Stomach (tissue), 9 donors: ENCODE measurements around the gene ERC1. TPM values are rescaled to one million over a fixed set of nuclear protein-coding genes. Genes with fewer than 3 reads are reported as not detected.

Experiments
- DNase-seq, 2 donors: peaks; one replicate each; pipeline versions ENCODE4 v3.0.0 to v3.0.0-alpha.2; 2013 to 2019
- H3K27ac ChIP-seq, 5 donors: fragments of 200-600 bp in 4 of 5; sonication (generic) in 4 of 5; one replicate each; pipeline ENCODE4 v1.5.1; 2013 to 2019; ENCODE audit warnings: mild to moderate bottlenecking in 1 of 5, moderate library complexity in 1 of 5
- H3K27me3 ChIP-seq, 3 donors: fragments of 200-600 bp; sonication (generic); one replicate each; pipeline ENCODE4 v1.5.1; 2017 to 2019; ENCODE audit warnings: mixed run types in 1 of 3
- H3K36me3 ChIP-seq, 4 donors: fragments of 200-600 bp; sonication (generic); 1 replicate in 3 of 4; 2 replicates in 1 of 4; pipeline ENCODE4 v1.5.1; 2016 to 2019
- H3K4me1 ChIP-seq, 4 donors: fragments of 200-600 bp; sonication (generic); one replicate each; pipeline ENCODE4 v1.5.1; 2016 to 2019
- H3K4me3 ChIP-seq, 4 donors: fragments of 200-600 bp; sonication (generic) in 3 of 4; one replicate each; pipeline ENCODE4 v1.5.1; 2016 to 2019; ENCODE audit warnings: mild to moderate bottlenecking in 1 of 4
- H3K9me3 ChIP-seq, 4 donors: fragments of 200-600 bp; sonication (generic); one replicate each; pipeline ENCODE4 v1.5.1; 2016 to 2019
- CTCF ChIP-seq, 7 experiments: fragments of 450-650 bp in 4 of 7; fragments of 200-600 bp in 3 of 7; sonication (generic) in 3 of 7; IDR thresholded peaks; one replicate each; pipeline ENCODE4 v1.5.1; 2016 to 2019; ENCODE audit warnings: antibody characterized with exemption in 7 of 7, control low read depth in 2 of 7, mild to moderate bottlenecking in 1 of 7
- EP300 ChIP-seq: sonication (generic); formaldehyde crosslinking; IDR thresholded peaks from one replicate; pipeline ENCODE4 v1.6.1; 2017; ENCODE audit warnings: antibody characterized with exemption
- POLR2A ChIP-seq, 4 donors: fragments of 450-650 bp; IDR thresholded peaks; one replicate each; pipeline ENCODE4 v1.6.1; 2016; ENCODE audit warnings: antibody characterized with exemption in 4 of 4, control low read depth in 2 of 4, mild to moderate bottlenecking in 1 of 4, moderate library complexity in 1 of 4
- POLR2AphosphoS5 ChIP-seq, 3 donors: sonication (generic); formaldehyde crosslinking; IDR thresholded peaks; one replicate each; pipeline ENCODE4 v1.6.1; 2016; ENCODE audit warnings: antibody characterized with exemption in 3 of 3
- WGBS, 5 donors: extraction: QIAGEN DNeasy Blood & Tissue Kit in 3 of 5; methylation state at CpG; one replicate each; pipeline versions ENCODE4 v1.1.5 to v1.1.7; 2013 to 2018; 5-methylcytosine and 5-hydroxymethylcytosine counted together
- intact Hi-C: fragments of 100-400 bp; cut with DNase I; formaldehyde crosslinking; loops from one replicate; pipeline ENCODE4 v1.15.1; 2023; ENCODE audit warnings: low total_unique reads
- polyA plus RNA-seq, 3 donors: library from polyadenylated mRNA; stranded (reverse); fragments of 200-250 nt; gene quantifications; one replicate each; pipeline ENCODE4 v1.2.3, GENCODE V29; 2013
- total RNA-seq, 5 donors: library from RNA; depleted of rRNA; stranded (reverse); fragments of >200 nt; gene quantifications; one replicate each; pipeline versions ENCODE4 v1.1.0 to v1.2.3, GENCODE V29; 2014 to 2016
- donor health status: healthy with polysubstance abuse.
- donor health status: Bipolar disorder and iron deficiency.
- donor health status: healthy.

ERC1 gene
- total and polyA plus RNA-seq, 8 donors = 3.8 to 69.4 (median 51.6) TPM

GRCh38 chr12:974271-974862 is 16.7 kb upstream of the ERC1 start:
- DNase-seq = no peak
- intact Hi-C loops = no loop called here
- H3K27me3 ChIP-seq = no peaks in the 10 kb centered on the region
- WGBS, 5 donors = 92 to 94% (median 93%) methylated on average over 4 of the region's 4 CpGs
- no peaks in the 10 kb centered on the region for H3K4me1 ChIP-seq
- no peak overlapping the region for H3K27ac ChIP-seq
- H3K36me3 ChIP-seq = peaks cover 0 to 8% (median 0%) of the 10 kb centered on the region in 4 donors
- H3K4me3 ChIP-seq = no peak overlapping the region
- no peak for TF ChIP-seq POLR2A (IDR thresholded peaks at IDR 0.05)
- TF ChIP-seq POLR2AphosphoS5 (IDR thresholded peaks at IDR 0.05) = no peak
- no peak for TF ChIP-seq CTCF (IDR thresholded peaks at IDR 0.05)
- no peak for TF ChIP-seq EP300
- no peaks in the 10 kb centered on the region for H3K9me3 ChIP-seq

DNA sequence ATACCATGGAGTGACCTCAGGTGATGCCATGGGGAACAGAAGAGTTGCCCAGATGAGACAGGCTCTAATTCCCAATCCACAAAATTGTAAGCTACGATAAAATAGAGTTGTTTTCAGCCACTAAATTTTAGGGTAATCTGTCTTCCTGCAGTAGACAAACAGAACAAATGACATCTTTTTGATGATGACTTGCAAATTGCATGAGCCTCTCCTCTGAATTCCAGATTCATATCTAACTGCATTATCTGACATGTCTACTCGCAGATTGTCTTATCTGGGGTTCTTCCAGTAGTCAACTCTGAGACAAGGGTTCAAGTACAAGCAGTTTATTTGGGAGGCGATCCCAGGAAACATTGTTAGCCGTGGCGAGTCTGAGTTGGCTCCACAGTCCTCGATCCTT is 14.4 kb upstream of the ERC1 start:
- peaks cover 0 to 8% (median 0%) of the 10 kb centered on the region in 4 donors for H3K36me3 ChIP-seq
- no peak overlapping the region for H3K27ac ChIP-seq
- DNase-seq = no peak
- no peaks in the 10 kb centered on the region for H3K9me3 ChIP-seq
- H3K27me3 ChIP-seq = no peaks in the 10 kb centered on the region
- intact Hi-C loops = no loop called here
- no peaks in the 10 kb centered on the region for H3K4me1 ChIP-seq
- no peak overlapping the region for H3K4me3 ChIP-seq
- TF ChIP-seq CTCF (IDR thresholded peaks at IDR 0.05) (no peak), EP300 (no peak), POLR2AphosphoS5 (IDR thresholded peaks at IDR 0.05) (no peak), POLR2A (IDR thresholded peaks at IDR 0.05) (no peak)
- 76 to 89% (median 86%) methylated on average over 6 of the region's 6 CpGs for WGBS, 5 donors

DNA sequence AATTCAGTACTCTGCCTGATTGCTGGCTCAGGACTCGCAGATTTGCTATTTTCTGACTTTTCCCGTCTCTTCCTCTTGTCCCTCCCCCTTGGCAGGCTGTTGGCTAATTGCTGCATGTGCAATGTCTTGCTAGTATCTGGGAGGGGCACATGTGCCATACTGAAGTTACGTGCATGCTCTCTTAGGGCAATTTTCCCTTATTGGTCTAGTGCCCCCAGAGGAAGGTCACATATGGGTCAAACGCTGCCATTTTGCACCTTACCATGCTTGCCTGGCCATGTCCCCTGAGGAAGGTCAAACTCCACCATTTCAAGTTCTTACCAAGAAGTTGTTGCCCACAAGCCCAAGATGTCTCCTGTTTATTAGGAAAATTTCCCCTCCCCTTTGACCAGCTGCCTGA is 13.9 kb upstream of the ERC1 start:
- TF ChIP-seq CTCF (IDR thresholded peaks at IDR 0.05) = no peak
- TF ChIP-seq POLR2A (IDR thresholded peaks at IDR 0.05) = no peak
- no peak for TF ChIP-seq EP300
- TF ChIP-seq POLR2AphosphoS5 (IDR thresholded peaks at IDR 0.05) = no peak
- Histone ChIP-seq H3K4me3 (no peak overlapping the region), H3K27me3 (no peaks in the 10 kb centered on the region), H3K4me1 (no peaks in the 10 kb centered on the region), H3K36me3 (peaks cover 0 to 8% (median 0%) of the 10 kb centered on the region in 4 donors), H3K9me3 (no peaks in the 10 kb centered on the region), H3K27ac (no peak overlapping the region)
- no peak for DNase-seq
- intact Hi-C loops = no loop called here
- WGBS, 5 donors = 95 to 99% (median 96%) methylated on average over 4 of the region's 4 CpGs

- no peak for DNase-seq
- Histone ChIP-seq H3K27me3 (no peaks in the 10 kb centered on the region), H3K9me3 (no peaks in the 10 kb centered on the region), H3K27ac (no peak overlapping the region), H3K4me3 (no peak overlapping the region), H3K36me3 (peaks cover 0 to 8% (median 0%) of the 10 kb centered on the region in 4 donors), H3K4me1 (no peaks in the 10 kb centered on the region)
- TF ChIP-seq CTCF (IDR thresholded peaks at IDR 0.05) = no peak
- TF ChIP-seq POLR2A (IDR thresholded peaks at IDR 0.05) = no peak
- no peak for TF ChIP-seq EP300
- TF ChIP-seq POLR2AphosphoS5 (IDR thresholded peaks at IDR 0.05) = no peak
- intact Hi-C loops = no loop called here
- WGBS, 5 donors = 74 to 93% (median 90%) methylated on average over 5 of the region's 5 CpGs
These were observed 11.7 kb upstream of the ERC1 start for GRCh38 chr12:979349-979748.
